Hematopoietic multipotent progenitor cell treated with erythropoietin and hydrocortisone succinate and interleukin-3 and kit ligand, for 8 days (in vitro differentiated cells): Measurements from ENCODE around the gene BRD9.
"Not testable (repeated sequence)": the region's sequence is repeated elsewhere in the genome, so short reads cannot be mapped to it uniquely, and the experiment has no call there.

Source experiments
- DNase-seq: peaks from one replicate; pipeline ENCODE4 v3.0.0-alpha.2; 2015

BRD9 gene

GRCh38 chr5:843926-844325, 48.7 kb downstream of the BRD9 start:
- DNase-seq = not testable (repeated sequence)

DNA sequence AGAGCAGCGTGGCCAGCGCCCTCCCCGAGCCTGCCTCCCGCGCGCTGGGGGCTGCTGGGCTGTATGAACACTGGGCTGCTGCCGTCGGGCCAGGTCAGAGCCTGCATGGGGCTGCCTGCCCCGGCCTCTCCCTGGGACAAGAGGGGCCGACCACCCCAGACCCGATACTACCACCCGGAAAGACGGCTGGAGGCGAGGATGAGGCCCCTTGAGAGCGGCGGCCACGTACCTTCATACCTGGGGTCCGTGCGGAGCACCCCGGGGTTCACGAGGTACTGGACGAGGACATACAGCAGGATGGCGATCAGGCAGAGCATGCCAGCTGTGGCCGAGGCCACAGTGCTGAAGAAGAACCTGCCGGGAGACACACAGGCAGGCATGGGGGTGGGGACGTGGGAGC, 49.2 kb downstream of the BRD9 start:
- not testable (repeated sequence) for DNase-seq

- DNase-seq = not testable (repeated sequence)
Measured at GRCh38 chr5:842402-843221, 50.0 kb downstream of the BRD9 start.

- not testable (repeated sequence) for DNase-seq
Measured at GRCh38 chr5:841531-842401, 50.8 kb downstream of the BRD9 start.

- DNase-seq = not testable (repeated sequence)
Measured at GRCh38 chr5:840974-841435, 51.6 kb downstream of the BRD9 start.

DNA sequence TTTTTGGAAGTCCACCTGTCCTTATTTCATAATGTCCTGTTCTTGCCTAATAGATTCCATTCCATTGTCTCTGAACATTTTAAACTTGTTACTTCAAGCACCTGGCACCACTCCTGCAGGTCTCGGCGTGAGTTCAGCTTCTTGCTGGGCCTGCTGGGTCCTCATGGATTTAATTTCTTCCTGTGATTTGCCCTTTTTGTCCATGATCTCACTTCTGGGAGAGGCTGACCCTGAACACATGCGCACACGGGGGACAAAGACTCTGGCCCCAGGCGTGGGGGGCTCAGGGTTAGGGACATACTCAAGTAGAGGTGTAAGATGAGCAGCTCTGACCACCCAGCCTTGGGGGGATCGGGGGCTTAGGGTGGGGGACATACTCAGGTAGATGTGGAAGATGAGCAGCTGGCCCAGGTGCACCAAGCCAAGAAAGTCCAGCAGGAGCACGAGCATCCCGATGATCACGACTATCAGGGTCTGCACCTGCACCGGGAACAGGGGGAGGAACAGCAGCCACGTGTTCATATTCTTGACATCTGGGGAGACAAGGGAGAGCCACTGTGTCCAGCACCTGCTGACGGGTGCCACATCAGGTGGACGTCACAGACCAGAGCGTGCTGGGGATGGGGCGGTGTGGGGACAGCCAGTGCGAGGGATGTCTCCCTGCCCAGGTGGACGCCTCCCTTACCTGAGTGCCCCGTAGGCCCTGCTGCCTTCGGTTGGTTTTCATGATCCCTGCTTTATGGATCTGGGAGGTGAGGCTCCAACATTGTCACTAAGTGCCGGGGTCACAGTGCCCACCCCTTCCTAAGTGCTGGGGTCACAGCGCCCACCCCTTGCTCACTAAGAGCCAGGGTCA, 52.3 kb downstream of the BRD9 start:
- DNase-seq = not testable (repeated sequence)

DNA sequence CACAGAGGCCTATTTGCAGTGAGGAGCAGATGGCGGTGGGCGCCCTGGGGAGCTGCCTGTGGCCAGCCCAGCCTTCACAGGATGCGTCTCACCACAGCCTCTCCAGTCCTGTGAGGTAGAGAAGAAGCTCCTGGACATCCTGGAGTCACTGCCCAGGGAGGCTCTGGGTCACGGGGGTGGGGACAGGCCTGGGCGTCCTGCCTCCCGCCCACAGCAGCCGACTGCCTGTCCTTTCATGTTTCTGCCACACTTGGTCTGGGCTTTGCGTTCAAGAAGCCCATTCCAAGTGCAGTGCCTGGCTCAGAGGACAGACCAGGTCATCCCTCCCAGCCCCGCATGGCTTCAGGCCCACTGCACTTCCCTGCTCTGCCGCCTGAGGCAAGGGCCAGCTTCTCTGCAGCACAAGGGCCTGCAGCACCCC, 54.2 kb downstream of the BRD9 start:
- DNase-seq = not testable (repeated sequence)

DNA sequence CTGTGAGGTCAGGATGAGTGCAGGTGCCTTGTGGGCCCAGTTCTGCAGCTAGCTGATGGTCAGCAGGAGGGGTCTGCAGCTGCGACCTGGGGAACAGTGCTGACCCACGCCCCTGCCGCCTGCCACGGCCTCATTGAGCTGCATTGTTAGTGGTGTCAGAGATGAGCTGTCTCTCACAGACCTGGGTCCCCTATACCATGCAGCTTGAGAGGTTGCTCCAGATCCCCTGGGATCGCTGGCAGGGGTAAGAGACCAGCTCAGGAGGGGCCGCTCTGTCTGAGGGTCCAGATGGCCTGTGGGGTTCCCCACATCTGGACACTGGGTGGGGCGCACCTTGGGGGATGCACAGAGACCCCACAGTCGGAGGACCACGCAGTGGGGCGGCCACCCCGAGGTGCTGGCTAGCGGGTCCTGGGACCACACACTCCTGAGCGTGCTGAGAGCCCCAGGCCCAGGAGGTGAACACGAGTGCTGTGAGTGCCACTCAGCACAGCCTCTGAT, 54.9 kb downstream of the BRD9 start:
- DNase-seq = not testable (repeated sequence)

DNA sequence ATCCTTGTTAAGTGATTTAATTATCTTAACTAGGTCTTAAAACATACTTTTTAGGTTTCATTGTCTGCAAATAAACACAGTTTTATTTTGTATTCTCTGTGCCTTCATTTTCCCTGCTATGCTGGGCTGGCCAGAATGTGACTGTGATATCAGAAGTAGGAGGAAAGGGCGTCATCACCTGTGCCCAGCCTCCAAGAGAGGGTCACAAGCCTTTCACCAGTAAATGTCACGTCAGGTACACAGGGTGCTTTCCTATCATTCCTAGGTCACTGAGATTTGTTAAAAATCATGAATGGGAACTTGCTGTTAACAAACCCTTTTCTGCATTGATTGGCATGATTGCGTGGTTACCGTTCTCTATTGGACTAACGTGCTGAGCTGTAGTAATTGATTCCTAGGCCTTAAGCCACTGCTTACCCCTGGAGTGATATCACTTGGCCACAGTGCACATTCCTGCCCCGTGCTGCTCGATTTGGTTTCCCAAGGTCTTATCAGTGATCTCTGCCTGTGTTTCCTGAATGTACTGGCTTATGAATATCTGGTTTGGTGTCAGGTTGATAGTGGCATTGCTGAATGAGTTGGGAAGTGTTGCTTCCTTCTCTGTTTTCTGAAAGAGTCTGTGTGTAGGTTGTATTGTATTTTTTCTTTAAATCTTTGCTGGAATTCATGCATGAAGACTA, 56.5 kb downstream of the BRD9 start:
- peak; percentile 55 for DNase-seq

GRCh38 chr5:834013-834412, 58.6 kb downstream of the BRD9 start:
- not testable (repeated sequence) for DNase-seq

DNA sequence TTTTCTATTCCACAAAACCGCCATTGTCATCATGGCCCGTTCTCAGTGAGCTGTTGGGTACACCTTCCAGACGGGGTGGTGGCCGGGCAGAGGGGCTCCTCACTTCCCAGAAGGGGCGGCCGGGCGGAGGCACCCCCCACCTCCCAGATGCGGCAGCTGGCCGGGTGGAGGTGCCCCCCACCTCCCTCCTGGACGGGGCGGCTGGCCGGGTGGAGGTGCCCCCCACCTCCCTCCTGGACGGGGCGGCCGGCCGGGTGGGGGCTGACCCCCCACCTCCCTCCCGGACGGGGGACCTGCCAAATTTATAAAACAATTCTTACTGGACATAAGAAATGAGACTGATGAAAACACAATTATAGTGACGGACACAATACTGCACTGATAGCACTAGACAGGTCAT, 64.4 kb downstream of the BRD9 start:
- not testable (repeated sequence) for DNase-seq

DNA sequence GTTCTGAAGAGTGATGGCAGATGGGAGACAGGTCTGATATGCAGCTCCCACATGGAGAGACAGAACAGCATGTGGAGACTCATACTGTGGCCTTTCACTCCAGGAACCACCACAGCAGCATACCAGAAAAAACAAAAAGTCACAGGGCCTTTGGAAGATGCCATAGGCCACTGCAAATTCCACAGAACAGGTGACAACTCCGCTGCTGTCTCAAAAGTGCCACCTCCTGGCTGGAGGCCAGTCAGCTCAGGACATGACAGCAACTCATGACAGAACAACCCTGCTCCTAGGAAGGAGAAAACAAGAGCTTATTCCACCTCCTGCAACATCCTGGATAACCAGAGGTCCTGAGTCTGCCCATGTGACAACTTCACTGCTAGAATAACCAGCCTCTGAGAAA, 67.1 kb downstream of the BRD9 start:
- DNase-seq = peak; percentile 12

DNA sequence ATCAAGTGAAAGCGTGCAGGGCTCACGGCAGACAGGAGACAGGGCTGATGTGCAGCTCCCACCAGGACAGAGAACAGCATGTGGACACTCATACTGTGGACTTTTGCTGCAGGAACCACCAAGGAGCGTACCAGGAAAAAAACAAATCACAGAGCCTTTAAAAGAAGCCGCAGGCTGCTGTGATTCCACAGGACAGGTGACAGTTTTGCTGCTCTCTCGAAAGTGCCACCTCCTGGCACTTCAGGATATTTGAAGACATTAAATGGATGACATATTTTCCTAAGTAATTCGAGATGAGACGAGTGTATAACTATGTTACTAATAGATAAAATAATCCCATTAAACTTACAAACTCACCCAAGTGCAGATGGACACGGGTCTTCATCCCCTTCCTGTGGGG, 71.1 kb downstream of the BRD9 start:
- DNase-seq = no peak

GRCh38 chr5:820245-820644, 72.4 kb downstream of the BRD9 start:
- DNase-seq = no peak

- DNase-seq = no peak
Measured at GRCh38 chr5:819078-819477, 73.5 kb downstream of the BRD9 start.

DNA sequence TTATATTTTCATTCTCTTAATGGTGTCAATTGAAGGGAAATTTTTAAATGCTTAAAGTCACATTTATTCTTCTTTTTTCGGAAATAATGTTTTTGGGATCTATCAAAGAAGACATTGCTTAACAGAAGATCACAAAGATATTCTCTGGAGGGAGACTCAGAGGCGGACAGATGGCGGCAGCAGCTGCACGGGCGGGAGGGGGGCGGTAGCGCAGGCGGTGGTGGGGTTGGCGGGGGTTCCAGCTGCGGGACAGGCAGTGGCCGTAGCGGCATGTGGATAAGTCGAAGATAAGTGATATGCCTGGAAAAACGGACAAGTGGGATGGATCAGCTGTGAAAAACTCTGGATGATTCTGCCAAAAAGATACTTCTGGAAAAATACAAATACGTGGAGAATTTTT, 76.4 kb downstream of the BRD9 start:
- DNase-seq = no peak

- no peak for DNase-seq
Measured at GRCh38 chr5:815449-815848, 77.2 kb downstream of the BRD9 start.
